ENCODE measurements around the gene CRABP1. TPM values are rescaled to one million over a fixed set of nuclear protein-coding genes. Genes with fewer than 3 reads are reported as not detected.

The CRABP1 gene
- total RNA-seq, 5 donors from 2014 or later (not counting 1 experiment from before 2014, with no cell fraction given), result 0.47 to 0.99 TPM; not detected in 3

DNA sequence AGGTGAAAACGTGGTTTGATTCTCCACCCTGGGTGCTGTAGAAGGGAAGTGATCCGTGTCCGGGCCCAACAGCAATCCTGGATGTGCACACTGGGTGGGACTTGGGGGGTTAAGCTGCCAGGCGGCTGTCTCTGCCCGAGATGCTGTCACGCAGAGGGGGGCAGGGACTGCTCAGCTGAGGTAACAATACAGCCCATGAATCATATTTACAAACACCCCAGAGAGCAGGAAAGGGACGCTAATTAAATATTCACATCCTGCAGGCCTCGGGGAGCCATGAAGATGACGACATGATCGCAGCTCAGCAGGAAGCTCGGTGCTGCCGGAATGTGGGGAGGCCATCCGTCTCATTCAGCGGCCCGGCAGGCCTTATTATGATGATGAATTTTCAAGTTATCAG lies 17.9 kb upstream of the CRABP1 start:
- no peaks in the 10 kb centered on the region for H3K9me3 Mint-ChIP-seq
- POLR2A ChIA-PET, result no interaction called here
- no peak for DNase-seq
- H3K4me1 Mint-ChIP-seq, result no peaks in the 10 kb centered on the region
- H3K27ac ChIP-seq (ENCODE audit: low read length), result no peak overlapping the region
- no peaks in the 10 kb centered on the region for H3K36me3 ChIP-seq (ENCODE audit: control insufficient read depth in 2 of 2, extremely low read depth in 1 of 2, insufficient read depth in 1 of 2, low read length in 1 of 2)
- no peaks in the 10 kb centered on the region for H3K27me3 ChIP-seq (replicated peaks in 1 of 2; ENCODE audit: control insufficient read depth in 2 of 2, extremely low read depth in 1 of 2, insufficient read depth in 2 of 2, low read length in 1 of 2)
- H3K9me3 ChIP-seq, result no peaks in the 10 kb centered on the region
- H3K27ac Mint-ChIP-seq, result no peak overlapping the region
- no peaks in the 10 kb centered on the region for H3K4me1 ChIP-seq (ENCODE audit: control insufficient read depth in 1 of 2, extremely low read depth in 1 of 2, insufficient read depth in 2 of 2, low read length in 2 of 2)
- no peak overlapping the region for H3K4me3 Mint-ChIP-seq
- H3K36me3 Mint-ChIP-seq, result no peaks in the 10 kb centered on the region
- no peak overlapping the region for H3K4me3 ChIP-seq (ENCODE audit: control insufficient read depth in 1 of 2, extremely low read depth in 1 of 2, low read length in 1 of 2)
- ATAC-seq (replicated peaks in 1 of 4), result no peak
- H3K27me3 Mint-ChIP-seq, result peaks cover 0 to 1% of the 10 kb centered on the region in 2 donors
- CTCF ChIA-PET, result no interaction called here
- WGBS (ENCODE audit: insufficient coverage), result 72% methylated on average over 12 of the region's 15 CpGs

DNA sequence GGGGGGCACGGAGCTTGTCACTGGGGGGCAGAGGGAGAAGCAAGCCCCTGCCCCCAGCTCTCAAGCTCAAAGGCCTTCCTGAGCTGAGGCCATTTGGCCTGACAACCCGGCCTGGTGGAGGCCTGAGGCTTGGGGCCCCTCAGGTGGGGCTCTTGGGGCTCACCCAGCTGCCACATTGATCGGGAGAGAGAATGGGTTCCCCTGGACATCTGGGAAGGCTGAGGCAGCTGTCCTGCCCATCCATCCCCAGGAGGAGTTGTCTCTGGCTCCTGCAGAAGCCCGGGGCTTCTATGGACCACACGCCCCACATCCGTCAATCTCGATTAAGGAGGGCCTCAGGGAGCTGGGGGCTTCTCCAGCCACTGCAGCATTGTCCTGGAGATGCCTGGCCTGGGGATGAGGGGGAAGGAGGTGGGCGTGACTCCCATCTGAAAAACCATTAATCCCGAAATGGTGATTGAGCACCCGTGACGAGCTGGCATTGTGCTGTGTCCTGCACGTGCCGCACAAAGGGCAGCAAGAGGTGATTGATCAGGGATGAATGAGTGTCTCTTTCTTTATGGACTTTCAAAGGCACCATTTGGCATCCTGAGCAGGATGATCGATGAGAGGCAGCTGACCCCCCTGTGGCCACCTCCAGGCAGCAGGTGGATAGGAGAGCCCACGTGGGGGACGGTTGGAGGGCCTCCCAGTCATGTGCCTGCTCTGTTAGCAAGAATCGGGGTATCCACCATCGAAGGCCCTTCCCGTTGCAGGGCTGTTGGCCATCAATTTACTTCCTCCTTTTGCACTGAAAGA lies 17.2 kb upstream of the CRABP1 start:
- no peaks in the 10 kb centered on the region for H3K4me1 Mint-ChIP-seq
- Histone ChIP-seq H3K27me3 (replicated peaks in 1 of 2; ENCODE audit: control insufficient read depth in 2 of 2, extremely low read depth in 1 of 2, insufficient read depth in 2 of 2, low read length in 1 of 2) (no peaks in the 10 kb centered on the region), H3K4me3 (ENCODE audit: control insufficient read depth in 1 of 2, extremely low read depth in 1 of 2, low read length in 1 of 2) (no peak overlapping the region), H3K9me3 (no peaks in the 10 kb centered on the region), H3K4me1 (ENCODE audit: control insufficient read depth in 1 of 2, extremely low read depth in 1 of 2, insufficient read depth in 2 of 2, low read length in 2 of 2) (no peaks in the 10 kb centered on the region), H3K36me3 (ENCODE audit: control insufficient read depth in 2 of 2, extremely low read depth in 1 of 2, insufficient read depth in 1 of 2, low read length in 1 of 2) (no peaks in the 10 kb centered on the region), H3K27ac (ENCODE audit: low read length) (no peak overlapping the region)
- no peaks in the 10 kb centered on the region for H3K9me3 Mint-ChIP-seq
- 67% methylated on average over 15 of the region's 19 CpGs for WGBS (ENCODE audit: insufficient coverage)
- ATAC-seq (replicated peaks in 1 of 4) (no peak), DNase-seq (no peak)
- CTCF ChIA-PET, result no interaction called here
- no peak overlapping the region for H3K4me3 Mint-ChIP-seq
- POLR2A ChIA-PET, result no interaction called here
- no peaks in the 10 kb centered on the region for H3K36me3 Mint-ChIP-seq
- H3K27me3 Mint-ChIP-seq, result no peaks in the 10 kb centered on the region
- no peak overlapping the region for H3K27ac Mint-ChIP-seq

DNA sequence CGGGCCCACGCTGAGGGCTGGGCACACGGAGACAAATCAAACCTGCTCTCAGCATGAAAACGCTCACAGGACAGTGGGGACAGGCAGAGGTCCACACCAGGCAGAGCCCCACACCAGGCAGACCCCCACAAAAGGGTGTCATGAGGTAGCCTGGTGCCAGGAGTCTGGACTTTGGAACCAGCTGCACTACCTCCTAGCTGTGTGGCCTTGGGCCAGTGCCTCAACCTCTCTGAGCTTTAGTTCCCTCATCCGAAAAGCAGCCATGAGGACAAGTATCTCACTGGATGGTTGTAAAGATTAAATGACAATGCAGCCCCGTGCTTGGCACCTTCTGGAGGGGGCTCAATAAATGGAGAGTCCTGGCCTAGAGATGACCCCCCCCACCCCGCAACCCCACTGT lies 16.5 kb upstream of the CRABP1 start:
- CTCF ChIA-PET, result no interaction called here
- no peak for DNase-seq
- Mint-ChIP-seq H3K27me3 (no peaks in the 10 kb centered on the region), H3K36me3 (no peaks in the 10 kb centered on the region), H3K4me1 (no peaks in the 10 kb centered on the region), H3K4me3 (no peak overlapping the region), H3K9me3 (no peaks in the 10 kb centered on the region), H3K27ac (no peak overlapping the region)
- Histone ChIP-seq H3K4me1 (ENCODE audit: control insufficient read depth in 1 of 2, extremely low read depth in 1 of 2, insufficient read depth in 2 of 2, low read length in 2 of 2) (no peaks in the 10 kb centered on the region), H3K4me3 (ENCODE audit: control insufficient read depth in 1 of 2, extremely low read depth in 1 of 2, low read length in 1 of 2) (no peak overlapping the region), H3K27me3 (replicated peaks in 1 of 2; ENCODE audit: control insufficient read depth in 2 of 2, extremely low read depth in 1 of 2, insufficient read depth in 2 of 2, low read length in 1 of 2) (peaks cover 0 to 3% of the 10 kb centered on the region in 2 experiments), H3K27ac (ENCODE audit: low read length) (no peak overlapping the region), H3K9me3 (no peaks in the 10 kb centered on the region), H3K36me3 (ENCODE audit: control insufficient read depth in 2 of 2, extremely low read depth in 1 of 2, insufficient read depth in 1 of 2, low read length in 1 of 2) (no peaks in the 10 kb centered on the region)
- 61% methylated on average over 4 of the region's 7 CpGs for WGBS (ENCODE audit: insufficient coverage)
- POLR2A ChIA-PET, result no interaction called here
- ATAC-seq (replicated peaks in 1 of 4), result no peak

DNA sequence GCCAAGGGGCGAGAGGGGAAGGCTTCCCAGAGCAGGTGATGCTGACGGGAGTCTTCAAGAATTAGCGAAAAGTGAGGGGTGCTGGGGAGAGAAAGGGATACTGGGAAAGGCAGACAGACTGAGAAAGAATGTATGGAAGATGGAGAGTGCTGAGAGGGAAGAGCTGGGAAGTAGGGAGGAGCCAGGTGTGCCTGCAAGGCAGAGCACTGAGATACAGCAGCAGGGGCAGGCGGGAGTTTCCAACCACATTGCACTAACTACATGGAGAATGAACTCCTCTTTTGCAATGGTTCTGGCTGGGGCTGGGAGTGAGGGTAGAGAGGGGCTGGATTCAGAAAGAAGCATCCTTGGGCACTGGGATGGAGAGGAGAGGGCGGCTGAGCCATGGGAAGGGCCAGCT lies 16.0 kb upstream of the CRABP1 start:
- no peak for DNase-seq
- no peaks in the 10 kb centered on the region for H3K36me3 Mint-ChIP-seq
- no peak overlapping the region for H3K4me3 Mint-ChIP-seq
- no peaks in the 10 kb centered on the region for H3K4me1 ChIP-seq (ENCODE audit: control insufficient read depth in 1 of 2, extremely low read depth in 1 of 2, insufficient read depth in 2 of 2, low read length in 2 of 2)
- H3K36me3 ChIP-seq (ENCODE audit: control insufficient read depth in 2 of 2, extremely low read depth in 1 of 2, insufficient read depth in 1 of 2, low read length in 1 of 2), result no peaks in the 10 kb centered on the region
- no peak overlapping the region for H3K27ac ChIP-seq (ENCODE audit: low read length)
- no peaks in the 10 kb centered on the region for H3K4me1 Mint-ChIP-seq
- WGBS (ENCODE audit: insufficient coverage), result 93% methylated on average over 4 of the region's 5 CpGs
- no peak for ATAC-seq (replicated peaks in 1 of 4)
- H3K27me3 ChIP-seq (replicated peaks in 1 of 2; ENCODE audit: control insufficient read depth in 2 of 2, extremely low read depth in 1 of 2, insufficient read depth in 2 of 2, low read length in 1 of 2), result peaks cover 0 to 3% of the 10 kb centered on the region in 2 experiments
- no peaks in the 10 kb centered on the region for H3K9me3 ChIP-seq
- CTCF ChIA-PET, result no interaction called here
- H3K27me3 Mint-ChIP-seq, result no peaks in the 10 kb centered on the region
- POLR2A ChIA-PET, result no interaction called here
- H3K9me3 Mint-ChIP-seq, result no peaks in the 10 kb centered on the region
- no peak overlapping the region for H3K27ac Mint-ChIP-seq
- H3K4me3 ChIP-seq (ENCODE audit: control insufficient read depth in 1 of 2, extremely low read depth in 1 of 2, low read length in 1 of 2), result no peak overlapping the region

DNA sequence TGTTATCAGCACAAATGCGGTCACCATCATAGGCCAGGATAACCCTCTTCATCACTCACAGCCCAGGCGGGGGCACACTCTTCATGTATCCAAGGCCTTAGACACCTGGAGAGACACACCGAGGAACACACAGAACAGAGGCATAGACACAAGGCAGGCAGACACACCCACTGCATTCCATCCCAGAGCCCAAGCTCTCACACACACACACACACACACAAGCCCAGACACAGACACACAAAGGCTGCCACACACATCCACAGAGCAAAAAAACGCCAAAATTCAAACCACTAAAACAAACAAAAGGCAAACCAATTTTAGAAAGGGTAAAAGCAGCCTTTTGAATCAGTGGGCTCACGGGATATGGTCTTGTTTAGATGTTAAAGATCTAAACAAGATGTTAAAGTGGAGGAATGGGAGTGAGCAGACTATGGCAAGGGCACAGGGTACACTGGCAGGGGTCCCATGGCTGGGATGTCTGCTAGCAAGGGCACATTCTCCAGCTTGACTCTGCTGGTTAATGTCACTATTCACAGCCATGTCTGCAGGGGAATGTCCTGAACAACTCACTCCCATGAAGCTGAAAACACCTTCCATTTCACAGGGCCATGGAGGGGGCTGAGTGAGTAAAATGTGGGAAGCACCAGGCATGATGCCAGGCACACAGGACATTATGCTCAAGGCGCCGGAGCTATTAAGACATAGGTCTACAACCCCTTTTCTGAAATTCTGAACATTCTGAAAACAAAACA lies 14.9 kb upstream of the CRABP1 start:
- Histone ChIP-seq H3K27me3 (replicated peaks in 1 of 2; ENCODE audit: control insufficient read depth in 2 of 2, extremely low read depth in 1 of 2, insufficient read depth in 2 of 2, low read length in 1 of 2) (peaks cover 0 to 3% of the 10 kb centered on the region in 2 experiments), H3K36me3 (ENCODE audit: control insufficient read depth in 2 of 2, extremely low read depth in 1 of 2, insufficient read depth in 1 of 2, low read length in 1 of 2) (no peaks in the 10 kb centered on the region), H3K9me3 (no peaks in the 10 kb centered on the region), H3K4me3 (ENCODE audit: control insufficient read depth in 1 of 2, extremely low read depth in 1 of 2, low read length in 1 of 2) (no peak overlapping the region), H3K4me1 (ENCODE audit: control insufficient read depth in 1 of 2, extremely low read depth in 1 of 2, insufficient read depth in 2 of 2, low read length in 2 of 2) (no peaks in the 10 kb centered on the region), H3K27ac (ENCODE audit: low read length) (no peak overlapping the region)
- DNase-seq (no peak), ATAC-seq (replicated peaks in 1 of 4) (no peak)
- H3K27ac Mint-ChIP-seq, result no peak overlapping the region
- no peaks in the 10 kb centered on the region for H3K9me3 Mint-ChIP-seq
- POLR2A ChIA-PET, result interaction anchor here in 1 of 2 donors (0.7 kb wide), 1 partner anchor 105 kb away, joined by 3 read pairs; no protein-coding TSS in a partner anchor
- CTCF ChIA-PET, result no interaction called here
- H3K4me1 Mint-ChIP-seq, result no peaks in the 10 kb centered on the region
- H3K27me3 Mint-ChIP-seq, result no peaks in the 10 kb centered on the region
- no peaks in the 10 kb centered on the region for H3K36me3 Mint-ChIP-seq
- H3K4me3 Mint-ChIP-seq, result no peak overlapping the region
- WGBS (ENCODE audit: insufficient coverage), result 91% methylated on average over 2 of the region's 7 CpGs

DNA sequence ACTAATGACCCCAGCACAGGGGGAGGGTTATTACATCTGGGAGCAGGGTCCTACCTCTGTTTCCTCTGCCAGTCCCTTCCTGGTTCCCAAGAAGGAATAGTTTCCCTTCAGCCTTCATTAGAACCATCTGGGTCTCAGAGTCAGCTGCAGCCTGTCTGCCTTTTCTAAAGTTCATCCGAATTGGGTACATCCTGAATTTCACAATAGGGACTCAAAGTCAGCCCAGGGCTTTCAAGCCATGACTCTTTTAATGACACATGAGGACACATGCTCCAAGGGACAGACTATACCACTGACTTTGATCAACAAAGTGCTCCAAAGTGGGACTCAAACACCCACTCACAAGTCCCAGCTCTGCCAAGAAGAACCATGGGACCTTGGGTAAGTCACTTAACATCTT lies 12.7 kb upstream of the CRABP1 start:
- no peaks in the 10 kb centered on the region for H3K27me3 Mint-ChIP-seq
- H3K4me3 Mint-ChIP-seq, result no peak overlapping the region

More for the DNA sequence above, 12.7 kb upstream of the CRABP1 start:
- Mint-ChIP-seq H3K36me3 (no peaks in the 10 kb centered on the region), H3K4me1 (no peaks in the 10 kb centered on the region), H3K9me3 (no peaks in the 10 kb centered on the region), H3K27ac (no peak overlapping the region)
- ATAC-seq (replicated peaks in 1 of 4) (no peak), DNase-seq (no peak)
- Histone ChIP-seq H3K36me3 (ENCODE audit: control insufficient read depth in 2 of 2, extremely low read depth in 1 of 2, insufficient read depth in 1 of 2, low read length in 1 of 2) (no peaks in the 10 kb centered on the region), H3K27ac (ENCODE audit: low read length) (no peak overlapping the region), H3K27me3 (replicated peaks in 1 of 2; ENCODE audit: control insufficient read depth in 2 of 2, extremely low read depth in 1 of 2, insufficient read depth in 2 of 2, low read length in 1 of 2) (peaks cover 0 to 3% of the 10 kb centered on the region in 2 experiments), H3K4me3 (ENCODE audit: control insufficient read depth in 1 of 2, extremely low read depth in 1 of 2, low read length in 1 of 2) (no peak overlapping the region), H3K9me3 (no peaks in the 10 kb centered on the region), H3K4me1 (ENCODE audit: control insufficient read depth in 1 of 2, extremely low read depth in 1 of 2, insufficient read depth in 2 of 2, low read length in 2 of 2) (no peaks in the 10 kb centered on the region)
- ChIA-PET CTCF (no interaction called here), POLR2A (no interaction called here)
- WGBS (ENCODE audit: insufficient coverage), result 43% methylated on average over 1 of the region's 1 CpG
